ENCODE measurements around the gene F2.
"Not testable (repeated sequence)": the region's sequence is repeated elsewhere in the genome, so short reads cannot be mapped to it uniquely, and the experiment has no call there.

The F2 gene

GRCh38 chr11:46686886-46687795 lies 31.9 kb upstream of the F2 start:
- DNase-seq, result no peak

DNA sequence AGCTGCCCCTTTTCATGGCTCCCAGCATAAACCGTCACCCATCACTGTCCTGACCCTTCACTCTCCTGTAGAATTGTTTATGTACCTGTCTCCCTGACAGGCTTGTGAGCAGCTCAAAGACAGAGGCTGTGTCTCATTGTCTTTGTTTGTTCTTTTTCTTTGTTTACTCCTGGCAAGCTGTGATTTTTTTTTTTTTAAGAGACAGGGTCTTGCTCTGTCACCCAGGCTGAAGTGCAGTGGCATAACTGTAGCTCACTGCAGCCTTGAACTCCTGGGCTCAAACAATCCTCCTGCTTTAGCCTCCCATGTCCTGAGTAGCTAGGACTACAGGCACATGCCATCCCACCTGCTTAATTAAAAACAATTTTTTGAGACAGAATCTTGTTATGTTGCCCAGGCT lies 28.3 kb upstream of the F2 start:
- no peak for DNase-seq

GRCh38 chr11:46692450-46692849 lies 26.6 kb upstream of the F2 start:
- no peak for DNase-seq

GRCh38 chr11:46693597-46694012 lies 25.4 kb upstream of the F2 start:
- DNase-seq, result no peak

DNA sequence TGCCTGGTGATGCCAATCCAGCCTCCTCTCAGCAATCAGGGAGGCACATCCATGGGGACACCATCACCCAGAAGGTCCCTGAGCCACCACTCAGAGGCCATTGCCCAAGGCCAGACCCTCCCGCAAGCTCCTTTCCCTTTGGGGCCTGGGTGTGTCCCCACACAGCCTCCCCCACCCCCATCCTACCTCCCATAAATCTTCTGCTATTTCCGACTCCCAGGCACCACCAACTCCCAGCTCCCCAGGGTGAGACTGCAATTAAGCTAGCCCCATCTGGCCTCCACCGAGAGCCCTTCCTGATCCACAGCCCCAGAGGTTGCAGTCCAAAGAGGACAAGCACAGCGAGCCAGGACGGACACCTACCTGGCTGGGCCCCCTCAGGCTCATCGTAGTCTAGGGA lies 24.9 kb upstream of the F2 start:
- no peak for DNase-seq

DNA sequence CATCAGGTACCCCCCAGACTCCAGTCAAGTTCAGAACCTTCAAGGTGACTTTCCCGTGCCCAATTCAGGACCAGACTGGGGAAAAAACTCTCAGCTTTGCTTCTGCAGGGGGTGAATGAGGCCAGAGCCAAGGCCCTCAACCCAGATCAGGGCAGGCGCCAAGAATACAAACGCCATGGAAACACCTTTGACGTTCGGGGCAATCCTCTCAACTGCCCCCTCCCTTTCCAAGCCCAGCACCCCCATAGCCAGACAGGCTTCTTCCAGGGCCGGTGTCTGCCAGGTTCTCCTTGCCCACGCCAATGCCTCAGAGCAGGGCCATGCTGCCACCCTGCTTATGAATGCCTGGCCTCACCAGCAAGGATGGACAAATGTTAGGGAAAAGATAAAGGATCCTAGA lies 24.4 kb upstream of the F2 start:
- DNase-seq, result no peak

DNA sequence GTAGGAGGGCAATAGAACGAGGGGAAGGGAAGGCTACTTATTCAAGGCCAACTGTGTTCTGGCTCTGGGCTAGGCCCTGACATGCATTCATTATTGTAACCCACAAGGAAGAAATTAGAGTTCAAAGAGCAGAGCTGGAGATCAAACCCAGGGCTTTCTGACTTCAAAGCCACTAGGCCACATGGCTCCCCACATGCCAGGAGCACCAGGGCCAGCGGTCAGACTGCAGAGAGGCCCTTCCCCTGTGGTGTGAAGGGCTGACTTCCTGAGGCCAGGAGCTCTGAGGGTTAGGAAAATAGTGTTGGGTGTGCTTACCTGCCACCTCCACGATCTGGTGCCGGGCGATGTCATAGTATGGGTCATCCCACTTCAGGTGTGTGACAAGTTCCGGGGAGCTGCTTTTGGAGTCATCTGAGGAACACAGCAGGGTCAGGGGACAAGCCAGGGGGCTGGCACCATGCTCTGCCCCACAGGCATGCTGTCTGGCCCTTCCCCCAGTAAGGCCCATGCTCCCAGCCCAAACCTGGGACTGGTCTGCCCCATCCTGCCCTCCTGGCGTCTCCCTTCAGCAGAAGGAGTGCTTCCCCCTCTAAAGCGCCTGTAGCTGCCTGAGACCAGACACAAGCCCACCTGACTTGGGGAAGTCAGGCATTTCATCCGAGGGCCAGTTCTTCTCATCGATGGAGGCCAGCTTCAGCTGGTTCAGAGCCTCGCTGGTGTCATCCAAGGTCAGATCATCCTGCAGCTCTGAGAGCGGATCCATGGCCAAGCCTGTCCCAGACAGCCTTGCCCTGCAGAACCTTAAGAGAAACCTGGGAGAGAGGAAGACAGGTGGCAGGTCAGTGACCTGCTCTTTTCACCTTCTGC lies 23.4 kb upstream of the F2 start:
- DNase-seq, result no peak

- no peak for DNase-seq
Measured at GRCh38 chr11:46696212-46696558, 22.8 kb upstream of the F2 start.

GRCh38 chr11:46697303-46697702 lies 21.7 kb upstream of the F2 start:
- no peak for DNase-seq

- DNase-seq, result no peak
Measured at GRCh38 chr11:46697723-46698122, 21.3 kb upstream of the F2 start.

- no peak for DNase-seq
Measured at GRCh38 chr11:46698597-46698996, 20.4 kb upstream of the F2 start.

DNA sequence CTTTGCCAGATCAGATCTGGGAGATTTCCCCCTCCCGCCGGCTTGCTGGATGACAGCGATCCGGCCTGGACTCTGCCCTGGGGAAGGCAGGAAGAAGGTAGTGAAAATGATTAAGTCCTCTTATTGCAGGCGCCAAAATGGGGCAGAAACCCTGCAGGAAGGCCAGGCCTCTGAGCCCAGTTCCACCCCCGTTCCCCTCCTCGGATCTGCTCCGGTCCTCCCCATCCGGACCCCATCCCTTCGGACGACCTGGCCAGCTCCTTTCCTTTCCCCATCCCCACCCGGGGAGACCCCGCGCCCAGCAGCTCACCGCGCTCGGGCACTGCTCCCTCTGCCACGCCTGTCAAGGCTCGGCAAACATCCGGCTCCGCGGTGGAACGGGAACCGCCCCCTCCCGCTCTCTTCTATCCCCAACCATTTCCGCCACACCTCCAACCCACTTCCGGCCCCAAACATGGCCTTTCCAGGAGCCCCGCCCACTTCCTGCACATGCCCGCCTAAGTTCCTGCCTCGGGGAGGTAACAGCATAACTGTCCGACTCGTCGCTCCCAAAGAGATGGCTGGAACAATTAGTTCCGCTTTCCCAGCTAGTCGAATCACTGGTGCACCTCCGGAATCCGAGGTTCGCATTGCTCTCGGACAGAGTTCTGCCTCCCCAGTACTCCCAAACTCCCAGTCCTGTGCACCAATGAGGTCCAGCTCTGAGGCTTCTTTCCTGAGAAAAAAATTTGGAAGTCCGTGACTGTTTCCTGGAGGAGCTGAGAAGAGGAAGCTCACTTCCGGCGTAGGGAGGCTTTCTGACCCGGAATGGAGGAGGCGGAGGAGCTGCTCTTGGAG lies 18.6 kb upstream of the F2 start, which contains the start of the genes ARHGAP1 and ZNF408:
Gene ARHGAP1, minus strand, starts transcription at position 379 of the 837 bp plus-strand sequence. CDS start 4,512 bp downstream, outside the sequence.
Gene ZNF408, plus strand, starts transcription at position 791 of the 837 bp plus-strand sequence. Its CDS starts 17 bp downstream, at position 808.
- peak; percentile 99 for DNase-seq

DNA sequence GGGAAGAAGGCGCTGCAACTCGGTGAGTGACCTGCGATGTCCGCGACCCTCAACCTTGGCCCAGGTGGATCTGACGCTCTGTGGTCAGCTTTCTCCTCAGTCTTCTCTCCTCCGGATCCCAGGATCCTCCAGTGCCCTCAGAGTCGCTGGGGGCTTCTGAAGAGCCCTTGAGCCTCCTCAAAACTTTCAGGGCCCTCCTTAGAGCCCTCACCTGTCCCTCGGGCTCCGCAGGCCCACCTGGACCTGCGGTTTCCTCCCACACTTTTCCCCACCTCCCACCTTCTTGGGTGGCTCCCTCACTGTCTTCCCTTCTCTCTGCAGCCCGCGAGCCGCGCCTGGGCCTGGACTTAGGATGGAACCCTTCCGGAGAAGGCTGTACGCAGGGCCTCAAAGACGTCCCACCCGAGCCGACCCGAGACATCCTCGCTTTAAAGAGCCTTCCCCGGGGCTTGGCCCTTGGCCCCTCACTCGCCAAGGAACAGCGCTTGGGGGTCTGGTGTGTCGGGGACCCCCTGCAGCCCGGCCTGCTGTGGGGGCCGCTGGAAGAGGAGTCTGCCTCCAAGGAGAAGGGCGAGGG lies 17.8 kb upstream of the F2 start:
- no peak for DNase-seq

- DNase-seq, result no peak
Measured at GRCh38 chr11:46705070-46705688, 13.8 kb upstream of the F2 start.

DNA sequence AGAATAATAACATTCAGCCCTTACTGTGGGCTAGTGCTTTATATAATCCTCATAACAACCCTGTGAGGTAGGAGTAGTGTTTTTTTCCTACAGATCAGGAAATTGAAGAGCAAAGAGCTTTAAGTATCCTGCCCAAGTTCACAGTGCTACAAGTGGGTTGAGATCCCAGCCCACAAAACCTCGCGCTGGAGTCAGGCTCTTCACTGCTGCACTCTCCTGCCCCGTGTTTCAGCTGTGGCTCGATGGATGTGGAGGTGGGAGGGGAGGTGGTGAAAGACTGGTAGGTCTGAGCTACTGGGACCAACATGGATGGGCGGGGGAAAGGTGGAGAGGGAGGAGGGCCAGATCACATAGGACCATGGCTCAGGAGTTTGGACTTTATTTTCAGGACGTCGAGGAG lies 12.1 kb upstream of the F2 start:
- DNase-seq, result no peak

DNA sequence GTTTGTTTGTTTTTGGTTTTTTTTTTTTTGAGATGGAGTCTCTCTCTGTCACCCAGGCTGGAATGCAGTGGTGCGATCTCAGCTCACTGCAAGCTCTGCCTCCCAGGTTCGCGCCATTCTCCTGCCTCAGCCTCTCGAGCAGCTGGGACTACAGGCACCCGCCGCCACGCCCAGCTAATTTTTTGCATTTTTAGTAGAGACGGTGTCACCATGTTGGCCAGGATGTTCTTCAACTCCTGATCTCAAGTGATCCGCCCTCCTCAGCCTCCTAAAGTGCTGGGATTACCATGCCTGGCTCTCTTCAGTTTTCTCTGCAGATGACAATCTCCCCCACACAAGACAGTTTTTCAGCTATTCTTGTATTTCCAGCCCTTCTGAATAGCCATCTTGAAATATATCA lies 9.7 kb upstream of the F2 start:
- not testable (repeated sequence) for DNase-seq

DNA sequence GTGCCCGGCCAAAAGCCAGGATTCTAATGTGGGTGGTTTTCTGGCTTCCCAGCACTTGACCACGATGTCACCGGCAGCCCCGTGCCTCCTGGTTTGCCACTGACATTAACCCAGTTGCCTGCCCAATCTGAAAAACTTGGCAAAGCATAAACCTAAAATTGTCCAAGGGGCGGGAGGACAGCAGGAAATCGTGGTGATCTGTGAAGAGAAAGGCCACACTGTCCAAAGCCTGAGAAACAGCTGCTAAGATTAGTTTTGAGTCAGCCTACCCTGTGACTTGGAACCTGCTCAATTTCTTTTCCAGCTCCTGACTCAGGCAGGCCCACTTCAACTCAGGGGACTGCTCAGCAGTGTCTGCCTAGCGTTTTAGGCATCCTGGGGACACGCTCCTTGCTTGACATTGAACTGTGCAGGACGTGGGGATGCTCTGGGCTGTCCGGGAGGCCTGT lies 8.2 kb upstream of the F2 start:
- no peak for DNase-seq

DNA sequence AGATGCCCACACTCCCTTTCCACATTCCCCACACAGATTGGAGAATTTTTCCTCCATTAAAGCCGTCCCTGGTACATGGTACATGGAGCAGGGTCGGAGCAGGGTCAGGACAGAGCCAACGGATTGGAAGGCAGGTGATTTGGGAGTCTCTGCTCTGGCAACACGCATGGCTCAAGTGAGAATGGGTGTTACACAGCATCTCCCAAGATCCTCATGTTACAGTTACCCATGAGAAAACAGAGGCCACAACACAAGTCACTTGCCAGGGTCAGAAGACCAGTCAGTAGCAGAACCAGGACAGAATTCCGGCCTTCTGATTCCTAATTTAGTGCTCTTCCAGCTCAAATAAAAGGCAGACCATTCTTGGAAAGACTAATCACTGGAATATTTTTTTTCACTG lies 7.7 kb upstream of the F2 start:
- no peak for DNase-seq

DNA sequence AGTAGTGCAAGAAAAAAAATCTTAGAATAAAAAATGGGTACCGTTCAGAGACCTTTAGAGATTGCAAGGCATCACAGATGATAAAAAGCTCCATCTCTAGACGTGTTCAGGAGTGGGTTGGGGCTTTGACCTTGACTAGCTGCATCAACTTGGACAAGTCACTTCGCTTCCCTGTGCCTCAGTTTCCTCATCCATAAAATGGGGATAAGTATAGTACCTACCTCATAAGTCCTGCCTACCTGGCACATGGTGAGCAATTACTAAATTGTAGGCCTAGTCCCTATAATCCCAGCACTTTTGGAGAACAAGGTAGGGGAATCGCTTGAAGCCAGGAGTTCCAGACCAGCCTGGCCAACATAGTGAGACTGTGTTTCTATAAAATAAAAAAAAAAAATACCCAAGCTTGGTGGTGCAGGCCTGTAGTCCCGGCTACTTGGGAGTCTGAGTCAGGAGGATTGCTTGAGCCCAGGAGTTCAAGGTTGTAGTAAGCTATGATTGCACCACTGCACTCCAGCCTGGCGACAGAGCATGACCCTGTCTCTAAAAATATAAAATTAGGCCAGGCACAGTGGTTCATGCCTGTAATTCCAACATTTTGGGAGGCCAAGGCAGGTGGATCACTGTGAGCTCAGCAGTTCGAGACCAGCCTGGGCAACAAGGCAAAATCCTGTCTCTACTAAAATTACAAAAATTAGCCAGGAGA lies 6.0 kb upstream of the F2 start:
- DNase-seq, result no peak

GRCh38 chr11:46717825-46718154 lies 1.2 kb upstream of the F2 start:
- DNase-seq, result not testable (repeated sequence)
